AG10803 (cell line): ENCODE measurements around the gene KLHL5.
"Not testable (repeated sequence)": the region's sequence is repeated elsewhere in the genome, so short reads cannot be mapped to it uniquely, and the experiment has no call there.

Experiments used
- DNase-seq: peaks from one replicate; pipeline ENCODE4 v3.0.0; 2010; ENCODE audit warnings: low read depth
- H3K4me3 ChIP-seq: 2 replicates; pipeline ENCODE4 v1.5.1; 2011; ENCODE audit warnings: mild to moderate bottlenecking, low read length, control low read depth
- CTCF ChIP-seq: conservative IDR thresholded peaks from 2 replicates; pipeline ENCODE4 v1.5.1; 2011; ENCODE audit warnings: mild to moderate bottlenecking, low read length, control low read depth, inconsistent platforms

KLHL5 gene

DNA sequence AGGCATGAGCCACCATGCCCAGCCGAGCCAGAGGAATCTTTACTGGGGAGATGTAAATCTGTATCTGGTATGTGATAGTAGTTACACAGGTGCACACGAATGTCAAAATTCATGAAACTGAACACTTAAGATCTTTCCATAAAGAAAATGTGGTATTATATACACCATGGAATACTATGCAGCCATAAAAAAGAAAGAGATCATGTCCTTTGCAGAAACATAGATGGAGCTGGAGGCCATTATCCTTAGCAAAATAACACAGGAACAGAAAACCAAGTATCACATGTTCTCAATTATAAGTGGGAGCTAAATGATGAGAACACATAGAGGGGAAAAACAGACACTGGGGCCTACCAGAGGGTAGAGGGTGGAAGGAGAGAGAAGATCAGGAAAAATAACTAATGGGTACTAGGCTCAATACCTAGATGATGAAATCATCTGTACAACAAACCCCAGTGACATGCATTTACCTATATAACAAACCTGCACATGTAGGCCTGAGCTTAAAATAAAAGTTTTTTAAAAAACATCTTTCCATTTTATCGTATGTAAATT is 37.6 kb upstream of the KLHL5 start:
- no peak for DNase-seq
- no peak for TF ChIP-seq CTCF
- no peak overlapping the region for H3K4me3 ChIP-seq

GRCh38 chr4:39025552-39026085 is 36.4 kb upstream of the KLHL5 start:
- H3K4me3 ChIP-seq, result no peak overlapping the region
- no peak for DNase-seq
- TF ChIP-seq CTCF, result no peak

- H3K4me3 ChIP-seq, result no peak overlapping the region
- TF ChIP-seq CTCF, result no peak
- no peak for DNase-seq
Observed at GRCh38 chr4:39026096-39026495, 35.9 kb upstream of the KLHL5 start.

DNA sequence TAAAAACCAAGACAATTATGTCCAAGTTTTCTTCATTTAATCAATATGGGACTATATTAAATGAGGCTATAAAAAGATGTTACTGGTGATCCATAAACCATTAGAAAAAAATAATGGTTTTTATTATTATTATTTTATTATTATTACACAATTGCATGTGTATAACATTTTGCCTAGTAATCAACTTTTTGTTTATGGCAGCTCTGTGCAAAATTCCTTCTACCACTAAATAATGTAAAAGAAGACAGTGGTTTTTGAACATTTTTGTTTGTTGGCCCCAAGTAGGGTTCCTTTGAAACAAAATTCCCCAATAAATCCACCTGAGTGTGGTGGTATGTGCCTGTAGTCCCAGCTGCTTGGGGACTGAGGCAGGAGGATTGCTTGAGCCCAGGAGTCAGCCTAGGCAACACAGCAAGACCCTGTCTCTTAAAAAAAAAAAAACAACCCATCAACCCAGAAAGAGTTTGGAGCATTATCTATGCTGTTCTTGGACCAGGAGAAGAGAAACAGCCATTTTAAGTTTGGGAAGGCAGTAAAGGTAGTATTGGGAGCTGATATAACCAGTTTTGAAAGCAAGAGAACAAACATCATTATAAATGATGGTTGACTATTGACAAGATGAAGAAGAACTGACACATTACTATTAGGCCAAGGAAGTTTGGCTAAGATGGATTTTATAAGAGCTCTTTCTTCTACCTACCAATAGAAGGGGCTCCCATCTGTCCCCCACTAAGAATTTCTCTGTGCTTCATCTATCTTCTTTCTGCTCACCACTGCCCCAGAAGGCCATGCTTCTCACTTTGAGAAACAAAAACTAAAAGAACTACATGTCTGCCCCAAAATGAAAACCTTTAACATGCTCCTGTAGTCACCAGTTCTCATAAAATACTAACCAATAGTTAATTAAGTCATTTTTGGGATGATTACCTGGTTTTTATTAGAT is 32.0 kb upstream of the KLHL5 start:
- no peak overlapping the region for H3K4me3 ChIP-seq
- DNase-seq, result no peak
- no peak for TF ChIP-seq CTCF

GRCh38 chr4:39030725-39031124 is 31.3 kb upstream of the KLHL5 start:
- TF ChIP-seq CTCF, result no peak
- no peak overlapping the region for H3K4me3 ChIP-seq
- DNase-seq, result peak; percentile 27

- H3K4me3 ChIP-seq, DNase-seq: not testable (repeated sequence)
Observed at GRCh38 chr4:39031590-39032020, 30.4 kb upstream of the KLHL5 start.

GRCh38 chr4:39032218-39033085 is 29.6 kb upstream of the KLHL5 start, which contains the start of gene TMEM156:
TSS of gene TMEM156 (minus strand) at chr4:39032409. CDS start at chr4:39032313, 96 bp downstream.
- no peak for DNase-seq
- no peak for TF ChIP-seq CTCF
- H3K4me3 ChIP-seq, result no peak within 1 kb of the TSS
